Dendritic cell treated with granulocyte-macrophage colony-stimulating factor and Interleukin-4, amounts not matched to agents 40 ng/mL and 50 ng/mL, for 4 days (primary cell): ENCODE data around the gene KIAA0513.

Experiments used
- H3K27ac Mint-ChIP-seq: one replicate; pipeline ENCODE4 v1.8.0; 2022; ENCODE audit warnings: mild to moderate bottlenecking, mixed read lengths
- H3K27me3 Mint-ChIP-seq: one replicate; pipeline ENCODE4 v1.8.0; 2022; ENCODE audit warnings: mild to moderate bottlenecking, mixed read lengths
- H3K36me3 Mint-ChIP-seq: one replicate; pipeline ENCODE4 v1.8.0; 2022; ENCODE audit warnings: low read depth, mixed read lengths
- H3K4me1 Mint-ChIP-seq: one replicate; pipeline ENCODE4 v1.8.0; 2022; ENCODE audit warnings: low read depth, mixed read lengths
- H3K4me3 Mint-ChIP-seq: one replicate; pipeline ENCODE4 v1.8.0; 2022; ENCODE audit warnings: mild to moderate bottlenecking, moderate library complexity, mixed read lengths
- H3K9me3 Mint-ChIP-seq: one replicate; pipeline ENCODE4 v1.8.0; 2022; ENCODE audit warnings: mixed read lengths
- intact Hi-C: fragments of 100-400 bp; cut with micrococcal nuclease; formaldehyde crosslinking; loops from one replicate; pipeline ENCODE4 v1.15.0; 2022

Gene KIAA0513

GRCh38 chr16:84996365-84996764 is 31.2 kb upstream of the KIAA0513 start:
- peak overlapping the region; percentile 96 for H3K27ac Mint-ChIP-seq
- H3K4me3 Mint-ChIP-seq = peak overlapping the region; percentile 37
- no peaks in the 10 kb centered on the region for H3K27me3 Mint-ChIP-seq
- intact Hi-C loops = no loop called here
- H3K4me1 Mint-ChIP-seq = peaks cover 75% of the 10 kb centered on the region
- H3K9me3 Mint-ChIP-seq = no peaks in the 10 kb centered on the region
- H3K36me3 Mint-ChIP-seq = peaks cover 93% of the 10 kb centered on the region

GRCh38 chr16:84999200-84999599 is 28.4 kb upstream of the KIAA0513 start:
- H3K4me1 Mint-ChIP-seq = peaks cover 86% of the 10 kb centered on the region
- no peaks in the 10 kb centered on the region for H3K9me3 Mint-ChIP-seq
- peaks cover 72% of the 10 kb centered on the region for H3K36me3 Mint-ChIP-seq
- intact Hi-C loops = no loop called here
- H3K27me3 Mint-ChIP-seq = no peaks in the 10 kb centered on the region
- no peak overlapping the region for H3K4me3 Mint-ChIP-seq
- H3K27ac Mint-ChIP-seq = peak overlapping the region; percentile 96

- Mint-ChIP-seq H3K4me3 (no peak overlapping the region), H3K36me3 (peaks cover 71% of the 10 kb centered on the region), H3K27ac (peak overlapping the region; percentile 96), H3K4me1 (peaks cover 86% of the 10 kb centered on the region), H3K27me3 (no peaks in the 10 kb centered on the region), H3K9me3 (no peaks in the 10 kb centered on the region)
- intact Hi-C loops = no loop called here
These were observed 27.6 kb upstream of the KIAA0513 start for GRCh38 chr16:84999857-85000480.

DNA sequence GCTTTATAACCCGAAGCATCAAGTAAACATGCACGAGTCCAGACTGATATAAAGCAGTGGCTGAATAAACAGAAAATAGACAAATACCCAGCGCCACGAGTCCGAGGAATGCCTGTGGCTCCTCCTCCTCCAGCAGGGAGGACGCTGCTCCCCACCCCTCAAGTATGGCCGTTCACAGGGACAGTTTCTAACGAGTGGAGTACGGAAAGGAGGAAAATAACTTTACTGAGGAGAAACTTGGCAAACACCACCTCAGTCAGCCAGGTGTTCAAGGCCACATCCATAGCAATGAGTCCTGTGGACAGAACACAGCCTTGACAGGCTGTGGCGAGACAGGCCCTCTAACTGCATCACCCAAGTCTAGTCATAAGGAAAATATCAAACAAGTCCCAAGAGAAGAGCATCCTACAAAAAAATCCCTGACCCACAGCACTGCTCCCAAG is 25.5 kb upstream of the KIAA0513 start:
- H3K4me3 Mint-ChIP-seq = peak overlapping the region; percentile 76

DNA sequence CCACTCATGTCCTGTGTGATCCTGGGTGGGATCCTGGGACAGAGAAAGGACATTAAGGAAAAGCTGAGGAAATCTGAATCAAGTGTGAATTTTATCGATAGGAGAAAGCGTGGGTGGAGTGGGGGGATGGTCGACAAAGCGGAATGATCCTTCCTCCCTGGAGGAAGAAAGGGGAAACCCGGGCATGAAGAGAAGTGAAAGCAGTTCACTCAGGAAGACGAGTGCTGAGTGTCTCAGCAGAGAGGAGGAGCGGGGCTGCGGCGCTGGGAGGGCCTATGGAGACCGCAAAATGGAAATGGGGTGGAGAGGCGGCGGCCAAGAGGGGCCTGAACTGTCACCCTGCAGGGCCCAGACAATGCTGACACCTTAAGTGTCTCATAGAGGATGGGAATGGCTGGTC is 25.0 kb upstream of the KIAA0513 start:
- H3K4me3 Mint-ChIP-seq = peak overlapping the region; percentile 76
- intact Hi-C loops = no loop called here
- H3K4me1 Mint-ChIP-seq = peaks cover 85% of the 10 kb centered on the region
- H3K36me3 Mint-ChIP-seq = peaks cover 68% of the 10 kb centered on the region
- no peaks in the 10 kb centered on the region for H3K27me3 Mint-ChIP-seq
- peak overlapping the region; percentile 96 for H3K27ac Mint-ChIP-seq
- no peaks in the 10 kb centered on the region for H3K9me3 Mint-ChIP-seq

More for the DNA sequence above, 25.5 kb upstream of the KIAA0513 start:
- H3K27me3 Mint-ChIP-seq = no peaks in the 10 kb centered on the region
- peak overlapping the region; percentile 96 for H3K27ac Mint-ChIP-seq
- intact Hi-C loops = no loop called here
- H3K4me1 Mint-ChIP-seq = peaks cover 81% of the 10 kb centered on the region
- no peaks in the 10 kb centered on the region for H3K9me3 Mint-ChIP-seq
- H3K36me3 Mint-ChIP-seq = peaks cover 65% of the 10 kb centered on the region

- intact Hi-C loops = no loop called here
- Mint-ChIP-seq H3K36me3 (peaks cover 68% of the 10 kb centered on the region), H3K27ac (peak overlapping the region; percentile 96), H3K4me3 (peak overlapping the region; percentile 76), H3K4me1 (peaks cover 85% of the 10 kb centered on the region), H3K27me3 (no peaks in the 10 kb centered on the region), H3K9me3 (no peaks in the 10 kb centered on the region)
These were observed 24.5 kb upstream of the KIAA0513 start for GRCh38 chr16:85003076-85003475.

GRCh38 chr16:85003725-85004586 is 23.6 kb upstream of the KIAA0513 start:
- intact Hi-C loops = no loop called here
- H3K4me3 Mint-ChIP-seq = peak overlapping the region; percentile 76
- H3K9me3 Mint-ChIP-seq = no peaks in the 10 kb centered on the region
- peaks cover 86% of the 10 kb centered on the region for H3K4me1 Mint-ChIP-seq
- H3K27me3 Mint-ChIP-seq = no peaks in the 10 kb centered on the region
- peaks cover 66% of the 10 kb centered on the region for H3K36me3 Mint-ChIP-seq
- H3K27ac Mint-ChIP-seq = peak overlapping the region; percentile 96

DNA sequence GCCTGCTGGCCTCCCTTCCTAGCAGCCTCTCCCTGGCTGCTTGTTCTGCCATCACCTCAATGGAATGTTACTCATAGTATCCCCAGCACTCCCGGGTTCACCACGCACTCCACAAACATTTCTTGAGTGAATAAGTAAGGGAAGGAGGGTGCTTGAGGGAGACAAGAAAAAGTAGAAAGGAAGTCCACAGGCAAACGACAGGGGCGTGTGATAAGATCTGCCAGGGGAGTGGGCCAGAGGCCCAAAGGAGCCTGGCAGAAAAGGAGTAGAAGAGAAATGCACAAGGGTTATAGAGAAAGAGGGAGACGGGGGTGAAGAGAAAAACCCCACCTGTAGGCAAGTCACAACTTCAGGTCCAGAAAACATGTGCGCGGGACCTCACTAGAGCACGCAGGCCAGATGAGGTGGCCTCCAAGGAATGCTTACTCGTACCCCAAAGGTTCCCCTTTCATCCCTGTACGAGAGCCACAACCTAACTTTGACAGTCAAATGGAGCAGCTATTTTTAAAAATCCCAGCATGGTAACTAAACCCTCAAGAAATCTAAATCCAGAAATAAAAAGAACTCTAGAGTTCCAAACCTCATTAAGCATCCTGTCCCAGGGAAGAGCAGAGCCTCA is 22.9 kb upstream of the KIAA0513 start:
- H3K4me1 Mint-ChIP-seq = peaks cover 82% of the 10 kb centered on the region
- peaks cover 65% of the 10 kb centered on the region for H3K36me3 Mint-ChIP-seq
- peak overlapping the region; percentile 96 for H3K27ac Mint-ChIP-seq
- intact Hi-C loops = no loop called here
- H3K9me3 Mint-ChIP-seq = no peaks in the 10 kb centered on the region
- H3K4me3 Mint-ChIP-seq = peak overlapping the region; percentile 76
- no peaks in the 10 kb centered on the region for H3K27me3 Mint-ChIP-seq

DNA sequence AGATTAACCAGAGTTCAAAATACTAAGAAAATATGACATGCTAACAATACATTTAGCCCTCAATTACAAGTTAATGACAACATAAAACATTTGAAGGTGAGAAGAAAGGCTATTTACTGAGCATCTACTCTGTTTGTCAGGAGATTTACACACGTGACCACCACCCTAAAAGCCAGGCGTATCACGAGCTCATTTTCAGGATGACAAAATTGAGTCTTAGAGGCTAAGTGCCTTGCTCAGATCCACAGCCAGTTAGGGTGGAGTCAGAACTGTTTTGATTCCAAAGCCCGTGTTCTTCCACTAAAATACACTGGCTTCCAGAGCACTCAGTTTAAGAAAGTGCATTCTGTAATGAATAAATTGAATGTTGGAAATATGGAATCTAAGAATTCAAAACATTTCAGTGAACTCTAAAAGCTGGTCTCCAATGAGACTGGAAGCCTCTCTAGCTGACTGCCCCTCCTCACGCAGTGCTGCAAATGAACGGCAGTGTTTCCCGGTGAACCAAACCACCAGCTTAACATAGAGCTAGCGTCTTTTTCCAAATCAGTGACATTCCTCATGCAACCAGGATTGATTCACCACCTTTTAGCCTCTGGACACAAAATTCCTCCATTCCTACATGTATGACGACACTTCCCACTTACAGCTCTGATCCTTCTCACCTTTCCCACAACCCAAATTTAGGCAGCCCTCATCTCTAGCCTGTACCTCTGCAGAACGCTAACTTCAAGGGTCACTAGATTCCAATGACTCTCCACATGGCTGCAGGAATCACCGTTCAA is 22.1 kb upstream of the KIAA0513 start:
- no peaks in the 10 kb centered on the region for H3K9me3 Mint-ChIP-seq
- peaks cover 65% of the 10 kb centered on the region for H3K36me3 Mint-ChIP-seq
- peak overlapping the region; percentile 96 for H3K27ac Mint-ChIP-seq
- no peaks in the 10 kb centered on the region for H3K27me3 Mint-ChIP-seq
- peaks cover 88% of the 10 kb centered on the region for H3K4me1 Mint-ChIP-seq
- no peak overlapping the region for H3K4me3 Mint-ChIP-seq
- intact Hi-C loops = no loop called here

GRCh38 chr16:85006639-85007038 is 21.0 kb upstream of the KIAA0513 start:
- intact Hi-C loops = no loop called here
- Mint-ChIP-seq H3K27ac (peak overlapping the region; percentile 78), H3K36me3 (peaks cover 66% of the 10 kb centered on the region), H3K4me3 (no peak overlapping the region), H3K27me3 (no peaks in the 10 kb centered on the region), H3K4me1 (peaks cover 79% of the 10 kb centered on the region), H3K9me3 (no peaks in the 10 kb centered on the region)

DNA sequence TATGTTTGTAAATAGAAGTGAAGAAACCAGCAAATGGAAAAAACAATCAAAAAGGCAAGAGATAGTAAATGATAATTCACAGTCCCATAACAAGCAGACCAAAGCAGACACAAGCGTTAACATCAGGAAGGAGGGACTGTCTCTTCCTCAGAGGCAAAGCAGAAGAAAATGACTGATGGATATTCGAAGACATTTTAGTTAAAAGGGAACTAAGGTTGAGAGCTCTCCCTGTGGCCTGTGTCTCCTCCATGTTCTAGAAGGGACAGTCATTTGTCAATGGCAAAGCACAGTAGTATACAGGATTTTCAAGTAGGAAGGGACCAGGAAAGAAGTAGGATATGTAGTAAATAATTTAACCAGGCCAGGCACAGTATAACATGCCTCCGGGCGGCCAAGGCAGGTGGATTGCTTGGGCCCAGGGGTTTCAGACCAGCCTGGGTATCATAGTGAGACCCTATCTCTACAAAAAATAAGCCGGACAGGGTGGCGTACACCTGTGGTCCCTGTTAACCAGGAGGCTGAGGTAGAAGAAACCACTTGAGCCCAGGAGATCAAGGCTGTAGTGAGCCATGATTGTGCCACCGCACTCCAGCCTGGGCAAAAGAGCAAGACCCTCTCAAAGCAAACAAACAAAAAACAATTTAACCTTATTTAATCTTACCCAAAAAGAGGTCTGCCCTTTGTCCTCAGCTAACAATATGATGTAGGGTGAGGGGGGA is 19.9 kb upstream of the KIAA0513 start:
- Mint-ChIP-seq H3K27me3 (no peaks in the 10 kb centered on the region), H3K4me3 (no peak overlapping the region), H3K36me3 (peaks cover 68% of the 10 kb centered on the region), H3K9me3 (no peaks in the 10 kb centered on the region), H3K27ac (peak overlapping the region; percentile 78), H3K4me1 (peaks cover 76% of the 10 kb centered on the region)
- intact Hi-C loops = no loop called here

GRCh38 chr16:85008271-85008670 is 19.3 kb upstream of the KIAA0513 start:
- Mint-ChIP-seq H3K36me3 (peaks cover 68% of the 10 kb centered on the region), H3K27ac (peak overlapping the region; percentile 78), H3K4me3 (peak overlapping the region; percentile 48), H3K4me1 (peaks cover 69% of the 10 kb centered on the region), H3K27me3 (no peaks in the 10 kb centered on the region), H3K9me3 (no peaks in the 10 kb centered on the region)
- intact Hi-C loops = no loop called here

GRCh38 chr16:85010446-85010930 is 17.1 kb upstream of the KIAA0513 start:
- no peaks in the 10 kb centered on the region for H3K27me3 Mint-ChIP-seq
- peak overlapping the region; percentile 95 for H3K4me3 Mint-ChIP-seq
- H3K4me1 Mint-ChIP-seq = peaks cover 65% of the 10 kb centered on the region
- no peaks in the 10 kb centered on the region for H3K9me3 Mint-ChIP-seq
- intact Hi-C loops = no loop called here
- peaks cover 56% of the 10 kb centered on the region for H3K36me3 Mint-ChIP-seq
- H3K27ac Mint-ChIP-seq = peak overlapping the region; percentile 95
